Measurements from ENCODE around the gene JMJD6.

JMJD6 gene

GRCh38 chr17:76702941-76703637 is 23.3 kb downstream of the JMJD6 start:
- TF ChIP-seq YY1 (IDR thresholded peaks at IDR 0.05; ENCODE audit: low read depth) (no peak), EP300 (IDR thresholded peaks at IDR 0.05; ENCODE audit: borderline replicate concordance) (no peak), EGR1 (IDR thresholded peaks at IDR 0.05) (no peak), NFIC (IDR thresholded peaks at IDR 0.05) (no peak), TEAD4 (IDR thresholded peaks at IDR 0.05) (no peak), FOXM1 (IDR thresholded peaks at IDR 0.05; ENCODE audit: borderline replicate concordance, low read depth) (no peak), USF1 (IDR thresholded peaks at IDR 0.05) (no peak)

- TF ChIP-seq RAD21 (IDR thresholded peaks at IDR 0.05; ENCODE audit: low read depth) (no peak), FOXM1 (IDR thresholded peaks at IDR 0.05; ENCODE audit: borderline replicate concordance, low read depth) (no peak), TCF12 (IDR thresholded peaks at IDR 0.05; ENCODE audit: low read depth) (no peak), REST (IDR thresholded peaks at IDR 0.05; ENCODE audit: low read depth) (no peak), USF1 (IDR thresholded peaks at IDR 0.05) (no peak), MAX (IDR thresholded peaks at IDR 0.05) (no peak), CEBPB (IDR thresholded peaks at IDR 0.05) (no peak), YY1 (IDR thresholded peaks at IDR 0.05; ENCODE audit: low read depth) (no peak), TEAD4 (IDR thresholded peaks at IDR 0.05) (no peak), ZBTB7A (IDR thresholded peaks at IDR 0.05; ENCODE audit: low read depth) (no peak), EP300 (IDR thresholded peaks at IDR 0.05; ENCODE audit: borderline replicate concordance) (no peak), TAF1 (IDR thresholded peaks at IDR 0.05; ENCODE audit: low read depth) (no peak), NFIC (IDR thresholded peaks at IDR 0.05) (no peak)
These were observed 24.3 kb downstream of the JMJD6 start for GRCh38 chr17:76702076-76702475.

GRCh38 chr17:76701471-76701967 is 24.9 kb downstream of the JMJD6 start:
- TF ChIP-seq RAD21 (IDR thresholded peaks at IDR 0.05; ENCODE audit: low read depth) (no peak), TAF1 (IDR thresholded peaks at IDR 0.05; ENCODE audit: low read depth) (no peak), MAX (IDR thresholded peaks at IDR 0.05) (no peak), REST (IDR thresholded peaks at IDR 0.05; ENCODE audit: low read depth) (no peak), USF1 (IDR thresholded peaks at IDR 0.05) (no peak), YY1 (IDR thresholded peaks at IDR 0.05; ENCODE audit: low read depth) (no peak), NFIC (IDR thresholded peaks at IDR 0.05) (no peak), EP300 (IDR thresholded peaks at IDR 0.05; ENCODE audit: borderline replicate concordance) (no peak)

- TF ChIP-seq YY1 (IDR thresholded peaks at IDR 0.05; ENCODE audit: low read depth) (no peak), CREB1 (IDR thresholded peaks at IDR 0.05; ENCODE audit: low read depth) (no peak), TEAD4 (IDR thresholded peaks at IDR 0.05) (no peak)
These were observed 25.6 kb downstream of the JMJD6 start for GRCh38 chr17:76700617-76701470.

GRCh38 chr17:76700270-76700616 is 26.2 kb downstream of the JMJD6 start:
- no peak for TF ChIP-seq RAD21 (IDR thresholded peaks at IDR 0.05; ENCODE audit: low read depth)
- no peak for TF ChIP-seq EP300 (IDR thresholded peaks at IDR 0.05; ENCODE audit: borderline replicate concordance)
- no peak for TF ChIP-seq ZBTB7A (IDR thresholded peaks at IDR 0.05; ENCODE audit: low read depth)
- no peak for TF ChIP-seq REST (IDR thresholded peaks at IDR 0.05; ENCODE audit: low read depth)
- no peak for TF ChIP-seq NFIC (IDR thresholded peaks at IDR 0.05)
- no peak for TF ChIP-seq TCF12 (IDR thresholded peaks at IDR 0.05; ENCODE audit: low read depth)
- no peak for TF ChIP-seq MAX (IDR thresholded peaks at IDR 0.05)
- TF ChIP-seq TEAD4 (IDR thresholded peaks at IDR 0.05): no peak
- TF ChIP-seq CREB1 (IDR thresholded peaks at IDR 0.05; ENCODE audit: low read depth): no peak
- no peak for TF ChIP-seq USF1 (IDR thresholded peaks at IDR 0.05)
- TF ChIP-seq EGR1 (IDR thresholded peaks at IDR 0.05): no peak
- TF ChIP-seq CEBPB (IDR thresholded peaks at IDR 0.05): no peak

All from Ishikawa (cell line).